Measurements from ENCODE around the gene PSMB9. TPM values are rescaled to one million over a fixed set of nuclear protein-coding genes. Genes with fewer than 3 reads are reported as not detected.

The PSMB9 gene
- polyA plus RNA-seq, 1 experiment, result 34.8 TPM

DNA sequence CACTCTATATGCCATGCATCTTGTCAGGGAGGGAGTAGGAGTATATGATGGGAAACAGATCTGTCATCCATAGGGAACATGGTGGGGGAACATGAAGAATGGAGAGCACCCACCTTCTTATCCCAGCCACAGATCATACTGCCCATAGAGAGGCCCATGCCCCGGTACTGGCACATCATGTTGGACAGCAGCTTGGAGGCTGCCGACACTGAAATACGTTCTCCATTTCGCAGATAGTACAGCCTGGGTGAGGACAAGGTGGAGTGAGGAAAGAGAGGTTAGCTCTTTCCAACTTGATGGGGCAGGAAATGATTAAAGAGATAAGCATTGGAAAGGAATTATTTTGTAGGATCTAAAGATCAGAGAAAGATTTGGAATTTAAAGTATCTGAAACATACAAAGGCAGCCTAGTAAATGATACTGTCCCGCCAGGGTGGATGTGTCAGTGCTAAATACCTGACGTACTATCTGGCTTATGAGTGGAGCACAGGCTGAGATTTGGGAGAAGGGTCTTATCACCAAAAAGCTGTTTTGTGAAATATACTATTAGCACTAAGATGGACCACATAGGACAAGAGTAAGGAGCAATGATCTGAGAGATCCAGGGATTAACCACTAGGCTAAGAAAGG is 11.9 kb upstream of the PSMB9 start:
- no peak overlapping the region for H3K27ac ChIP-seq (ENCODE audit: low read depth, low read length)

DNA sequence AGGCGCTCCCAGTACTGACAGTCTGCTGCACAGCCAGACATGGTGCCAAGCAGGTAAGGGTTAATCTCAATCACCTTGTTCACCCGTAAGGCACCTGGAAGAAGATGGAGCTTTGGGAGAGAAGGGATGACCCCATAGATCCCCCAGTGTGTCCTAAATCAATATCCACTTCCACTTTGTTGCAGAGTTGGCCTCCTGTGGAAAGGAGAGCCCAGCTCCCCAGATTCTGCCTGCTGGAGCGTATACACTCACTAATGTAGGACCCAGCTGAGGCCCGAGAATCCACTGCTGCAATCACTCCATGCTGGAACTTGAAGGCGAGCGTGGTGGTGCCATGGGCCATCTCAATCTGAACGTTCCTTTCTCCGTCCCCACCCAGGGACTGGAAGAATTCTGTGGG is 11.3 kb upstream of the PSMB9 start:
- POLR2A ChIA-PET, result no interaction called here
- H3K27me3 ChIP-seq (ENCODE audit: control insufficient read depth, insufficient read depth, low read length), result no peaks in the 10 kb centered on the region
- CTCF ChIA-PET, result interaction anchor here (0.9 to 6.8 kb wide), 2 partner anchors 18 to 27 kb away, joined by 3 to 271 read pairs; no protein-coding TSS in a partner anchor
- DNase-seq (ENCODE audit: low read depth, low spot score), result no peak
- H3K4me3 ChIP-seq (ENCODE audit: low read depth, low read length), result peak overlapping the region; percentile 18; the same call in 1 of the 2 replicates
- no peaks in the 10 kb centered on the region; the same call in 1 of the 2 replicates for H3K9me3 ChIP-seq (ENCODE audit: control insufficient read depth, insufficient read depth, low read length)
- TF ChIP-seq, protein P1, sequence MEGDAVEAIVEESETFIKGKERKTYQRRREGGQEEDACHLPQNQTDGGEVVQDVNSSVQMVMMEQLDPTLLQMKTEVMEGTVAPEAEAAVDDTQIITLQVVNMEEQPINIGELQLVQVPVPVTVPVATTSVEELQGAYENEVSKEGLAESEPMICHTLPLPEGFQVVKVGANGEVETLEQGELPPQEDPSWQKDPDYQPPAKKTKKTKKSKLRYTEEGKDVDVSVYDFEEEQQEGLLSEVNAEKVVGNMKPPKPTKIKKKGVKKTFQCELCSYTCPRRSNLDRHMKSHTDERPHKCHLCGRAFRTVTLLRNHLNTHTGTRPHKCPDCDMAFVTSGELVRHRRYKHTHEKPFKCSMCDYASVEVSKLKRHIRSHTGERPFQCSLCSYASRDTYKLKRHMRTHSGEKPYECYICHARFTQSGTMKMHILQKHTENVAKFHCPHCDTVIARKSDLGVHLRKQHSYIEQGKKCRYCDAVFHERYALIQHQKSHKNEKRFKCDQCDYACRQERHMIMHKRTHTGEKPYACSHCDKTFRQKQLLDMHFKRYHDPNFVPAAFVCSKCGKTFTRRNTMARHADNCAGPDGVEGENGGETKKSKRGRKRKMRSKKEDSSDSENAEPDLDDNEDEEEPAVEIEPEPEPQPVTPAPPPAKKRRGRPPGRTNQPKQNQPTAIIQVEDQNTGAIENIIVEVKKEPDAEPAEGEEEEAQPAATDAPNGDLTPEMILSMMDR (IDR thresholded peaks at IDR 0.05; ENCODE audit: low read depth, low read length), result no peak
- no peak overlapping the region for H3K27ac ChIP-seq (ENCODE audit: low read depth, low read length)

More for the DNA sequence above, 11.9 kb upstream of the PSMB9 start:
- no peaks in the 10 kb centered on the region; the same call in 1 of the 2 replicates for H3K9me3 ChIP-seq (ENCODE audit: control insufficient read depth, insufficient read depth, low read length)
- no peak overlapping the region for H3K4me3 ChIP-seq (ENCODE audit: low read depth, low read length)
- DNase-seq (ENCODE audit: low read depth, low spot score), result no peak
- no peaks in the 10 kb centered on the region for H3K27me3 ChIP-seq (ENCODE audit: control insufficient read depth, insufficient read depth, low read length)
- ChIA-PET CTCF (interaction anchor here (0.9 to 6.8 kb wide), 4 partner anchors 19 to 143 kb away, joined by 3 to 271 read pairs (median 24); no protein-coding TSS in a partner anchor), POLR2A (no interaction called here)
- TF ChIP-seq, protein P1 (IDR thresholded peaks at IDR 0.05; ENCODE audit: low read depth, low read length), result no peak

- CTCF ChIA-PET, result interaction anchor here (0.6 to 6.8 kb wide), 4 partner anchors 10 to 863 kb away, joined by 3 to 271 read pairs (median 28); partner anchors contain the start of genes PSMB9 and TAP1
- Histone ChIP-seq H3K4me3 (ENCODE audit: low read depth, low read length) (peak overlapping the region; percentile 85), H3K27ac (ENCODE audit: low read depth, low read length) (peak overlapping the region; percentile 73), H3K27me3 (ENCODE audit: control insufficient read depth, insufficient read depth, low read length) (no peaks in the 10 kb centered on the region), H3K9me3 (ENCODE audit: control insufficient read depth, insufficient read depth, low read length) (no peaks in the 10 kb centered on the region; the same call in 1 of the 2 replicates)
- TF ChIP-seq, protein P1 (IDR thresholded peaks at IDR 0.05; ENCODE audit: low read depth, low read length), result no peak
- DNase-seq (ENCODE audit: low read depth, low spot score), result no peak
- POLR2A ChIA-PET, result interaction anchor here (1.9 kb wide), 1 partner anchor 128 kb away, joined by 12 read pairs; no protein-coding TSS in a partner anchor
These were observed 10.5 kb upstream of the PSMB9 start for GRCh38 chr6:32843331-32843978.

GRCh38 chr6:32843979-32844838 is 9.8 kb upstream of the PSMB9 start, which contains the start of gene PSMB8:
Gene PSMB8, minus strand, starts transcription at chr6:32844047. Its CDS starts 51 bp downstream, at chr6:32843996.
- peak within 1 kb of the TSS; percentile 73 for H3K27ac ChIP-seq (ENCODE audit: low read depth, low read length)
- TF ChIP-seq, protein P1 (IDR thresholded peaks at IDR 0.05; ENCODE audit: low read depth, low read length), result peak; percentile 42
- ChIA-PET CTCF (interaction anchor here (0.6 to 3.9 kb wide), 6 partner anchors 9 to 864 kb away, joined by 3 to 38 read pairs (median 8); partner anchors contain the start of genes PSMB9 and TAP1), POLR2A (interaction anchor here (1.0 to 1.9 kb wide), 2 partner anchors 9 to 128 kb away, joined by 7 to 12 read pairs; partner anchors contain the start of genes PSMB9 and TAP1)
- peak within 1 kb of the TSS; percentile 85 for H3K4me3 ChIP-seq (ENCODE audit: low read depth, low read length)
- no peaks in the 10 kb centered on the region for H3K27me3 ChIP-seq (ENCODE audit: control insufficient read depth, insufficient read depth, low read length)
- H3K9me3 ChIP-seq (ENCODE audit: control insufficient read depth, insufficient read depth, low read length), result no peaks in the 10 kb centered on the region; the same call in 1 of the 2 replicates
- peak; percentile 72 for DNase-seq (ENCODE audit: low read depth, low spot score)
